WTC11 (cell line): Measurements from ENCODE around the gene MMP24. TPM values are rescaled to one million over a fixed set of nuclear protein-coding genes. Genes with fewer than 3 reads are reported as not detected.

Experiments
- ATAC-seq: fragments of 200-7000 bp; cut with Tn5 transposase; 2 replicates; pipeline ENCODE4 v1.10.0; 2021; ENCODE audit warnings: mild to moderate bottlenecking, moderate library complexity
- CTCF ChIA-PET: fragments of 300-600 bp; sonication (Branson Sonifier 250); formaldehyde crosslinking; loops from one replicate; lab custom pipeline; 2021; ENCODE audit warnings: antibody characterized with exemption; lab: Charles Lee
- POLR2A ChIA-PET: fragments of 350-600 bp; sonication (Branson Sonifier 250); formaldehyde crosslinking; loops from one replicate; lab custom pipeline; 2021; ENCODE audit warnings: antibody characterized with exemption; lab: Charles Lee
- DNase-seq: peaks from one replicate; pipeline ENCODE4 v3.0.0; 2021; ENCODE audit warnings: low spot score
- H3K27ac Mint-ChIP-seq: 2 replicates; pipeline ENCODE4 v1.8.0; 2021; ENCODE audit warnings: mixed read lengths
- H3K27me3 Mint-ChIP-seq: 2 replicates; pipeline ENCODE4 v1.8.0; 2021; ENCODE audit warnings: low read depth, mild to moderate bottlenecking, moderate library complexity, mixed read lengths
- H3K36me3 Mint-ChIP-seq: 2 replicates; pipeline ENCODE4 v1.8.0; 2021; ENCODE audit warnings: mixed read lengths
- H3K4me1 Mint-ChIP-seq: 2 replicates; pipeline ENCODE4 v1.8.0; 2022; ENCODE audit warnings: mixed read lengths
- H3K4me3 Mint-ChIP-seq: 2 replicates; pipeline ENCODE4 v1.8.0; 2021; ENCODE audit warnings: mild to moderate bottlenecking, moderate library complexity, mixed read lengths
- H3K9me3 Mint-ChIP-seq: 2 replicates; pipeline ENCODE4 v1.8.0; 2021; ENCODE audit warnings: mixed read lengths
- FOXK1 ChIP-seq: sonication (generic); formaldehyde crosslinking; IDR thresholded peaks from 2 replicates; pipeline ENCODE4 v1.8.0; 2022; ENCODE audit warnings: mild to moderate bottlenecking, moderate library complexity, missing genetic modification reagents
- GRHL2 ChIP-seq: fragments of 250-450 bp; sonication (Bioruptor Pico); IDR thresholded peaks from 2 replicates; pipeline ENCODE4 v1.8.0; 2022; ENCODE audit warnings: mild to moderate bottlenecking, moderate library complexity; ENCODE audit not compliant: insufficient replicate concordance, severe bottlenecking
- JUN ChIP-seq: sonication (generic); formaldehyde crosslinking; IDR thresholded peaks from 2 replicates; pipeline ENCODE4 v1.8.0; 2023; ENCODE audit warnings: mild to moderate bottlenecking, missing genetic modification reagents
- MXD4 ChIP-seq: fragments of 250-450 bp; sonication (Bioruptor Pico); IDR thresholded peaks from 2 replicates; pipeline ENCODE4 v1.8.0; 2021; ENCODE audit warnings: mild to moderate bottlenecking, moderate library complexity, borderline replicate concordance
- NFYB ChIP-seq: sonication (generic); formaldehyde crosslinking; conservative IDR thresholded peaks from 2 replicates; pipeline ENCODE4 v1.8.0; 2022; ENCODE audit warnings: low read depth, missing genetic modification reagents
- SMAD4 ChIP-seq: sonication (generic); formaldehyde crosslinking; IDR thresholded peaks from 2 replicates; pipeline ENCODE4 v1.8.0; 2022; ENCODE audit warnings: mild to moderate bottlenecking, missing genetic modification reagents
- SP1 ChIP-seq: sonication (generic); formaldehyde crosslinking; conservative IDR thresholded peaks from 2 replicates; pipeline ENCODE4 v1.8.1; 2022; ENCODE audit warnings: missing genetic modification reagents
- ZNF121 ChIP-seq: sonication (generic); formaldehyde crosslinking; IDR thresholded peaks from 2 replicates; pipeline ENCODE4 v1.8.0; 2023; ENCODE audit warnings: missing genetic modification reagents
- ZNF396 ChIP-seq: fragments of 250-450 bp; sonication (Bioruptor Pico); IDR thresholded peaks from 2 replicates; pipeline ENCODE4 v1.8.0; 2021; ENCODE audit warnings: mild to moderate bottlenecking, moderate library complexity, borderline replicate concordance
- ZNF423 ChIP-seq: fragments of 250-450 bp; sonication (Bioruptor Pico); IDR thresholded peaks from 2 replicates; pipeline ENCODE4 v2.1.2; 2022; ENCODE audit warnings: mild to moderate bottlenecking, moderate library complexity
- total RNA-seq: library from RNA; stranded (reverse); gene quantifications from 3 replicates; pipeline ENCODE4 v1.2.3, GENCODE V29; 2021
- TF ChIP-seq, protein P1 (sequence below): fragments of 250-450 bp; sonication (Bioruptor Pico); IDR thresholded peaks from 2 replicates; pipeline ENCODE4 v1.9.0; 2021; ENCODE audit warnings: mild to moderate bottlenecking
- TF ChIP-seq, protein P2 (sequence below): sonication (generic); formaldehyde crosslinking; conservative IDR thresholded peaks from 2 replicates; pipeline ENCODE4 v1.8.1; 2022; ENCODE audit warnings: mild to moderate bottlenecking, missing genetic modification reagents
- TF ChIP-seq, protein P3 (sequence below): sonication (generic); formaldehyde crosslinking; IDR thresholded peaks from 2 replicates; pipeline ENCODE4 v1.8.0; 2022; ENCODE audit warnings: missing genetic modification reagents
- TF ChIP-seq, protein P4 (sequence below): sonication (generic); formaldehyde crosslinking; IDR thresholded peaks from 2 replicates; pipeline ENCODE4 v1.8.0; 2022; ENCODE audit warnings: mild to moderate bottlenecking, missing genetic modification reagents
- TF ChIP-seq, protein P5 (sequence below): sonication (generic); formaldehyde crosslinking; IDR thresholded peaks from 2 replicates; pipeline ENCODE4 v1.8.1; 2023; ENCODE audit warnings: mild to moderate bottlenecking, missing genetic modification reagents
- TF ChIP-seq, protein P6 (sequence below): sonication (generic); formaldehyde crosslinking; IDR thresholded peaks from 2 replicates; pipeline ENCODE4 v1.8.1; 2023; ENCODE audit warnings: mild to moderate bottlenecking, missing genetic modification reagents, borderline replicate concordance
- TF ChIP-seq, protein P7 (sequence below): fragments of 200-600 bp; IDR thresholded peaks from 2 replicates; pipeline ENCODE4 v1.8.0; 2022; ENCODE audit warnings: antibody characterized with exemption
- TF ChIP-seq, protein P8 (sequence below): sonication (generic); formaldehyde crosslinking; IDR thresholded peaks from 2 replicates; pipeline ENCODE4 v1.8.0; 2022; ENCODE audit warnings: mild to moderate bottlenecking, missing genetic modification reagents
- TF ChIP-seq, protein P9 (sequence below): sonication (generic); formaldehyde crosslinking; IDR thresholded peaks from 2 replicates; pipeline ENCODE4 v1.8.1; 2022; ENCODE audit warnings: low read depth, mild to moderate bottlenecking, moderate library complexity, missing genetic modification reagents, borderline replicate concordance

MMP24 gene
- total RNA-seq, 1 experiment from 2014 or later: 16.8 TPM

DNA sequence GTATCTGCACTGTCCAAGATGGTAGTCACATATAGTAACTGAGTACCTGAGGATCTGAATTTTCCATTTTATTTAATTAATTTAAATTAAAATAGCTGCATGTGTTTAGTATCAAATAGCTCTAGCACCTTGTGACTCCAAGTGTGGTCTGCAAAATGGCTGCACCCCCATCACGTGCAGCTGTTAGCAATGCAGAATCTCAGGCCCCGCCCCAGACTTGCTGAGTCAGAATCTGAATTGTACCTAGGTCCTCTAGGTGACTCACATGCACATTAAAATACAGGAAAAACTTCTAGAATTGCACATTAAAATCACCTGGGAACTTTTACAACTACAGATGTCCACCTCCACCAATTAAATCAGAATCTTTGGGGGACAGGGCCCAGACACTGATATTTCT is 84.9 kb downstream of the MMP24 start:
- Mint-ChIP-seq H3K27ac (peak overlapping the region; percentile 35; the same call in 1 of the 2 replicates), H3K9me3 (no peaks in the 10 kb centered on the region), H3K4me3 (no peak overlapping the region), H3K36me3 (peaks cover 7% of the 10 kb centered on the region), H3K27me3 (no peaks in the 10 kb centered on the region), H3K4me1 (peaks cover 29% of the 10 kb centered on the region)
- TF ChIP-seq, protein P1, sequence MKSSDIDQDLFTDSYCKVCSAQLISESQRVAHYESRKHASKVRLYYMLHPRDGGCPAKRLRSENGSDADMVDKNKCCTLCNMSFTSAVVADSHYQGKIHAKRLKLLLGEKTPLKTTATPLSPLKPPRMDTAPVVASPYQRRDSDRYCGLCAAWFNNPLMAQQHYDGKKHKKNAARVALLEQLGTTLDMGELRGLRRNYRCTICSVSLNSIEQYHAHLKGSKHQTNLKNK (CRISPR knock-in tag): no peak
- TF ChIP-seq, protein P2, sequence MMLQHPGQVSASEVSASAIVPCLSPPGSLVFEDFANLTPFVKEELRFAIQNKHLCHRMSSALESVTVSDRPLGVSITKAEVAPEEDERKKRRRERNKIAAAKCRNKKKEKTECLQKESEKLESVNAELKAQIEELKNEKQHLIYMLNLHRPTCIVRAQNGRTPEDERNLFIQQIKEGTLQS (CRISPR knock-in tag): no peak
- TF ChIP-seq, protein P3, sequence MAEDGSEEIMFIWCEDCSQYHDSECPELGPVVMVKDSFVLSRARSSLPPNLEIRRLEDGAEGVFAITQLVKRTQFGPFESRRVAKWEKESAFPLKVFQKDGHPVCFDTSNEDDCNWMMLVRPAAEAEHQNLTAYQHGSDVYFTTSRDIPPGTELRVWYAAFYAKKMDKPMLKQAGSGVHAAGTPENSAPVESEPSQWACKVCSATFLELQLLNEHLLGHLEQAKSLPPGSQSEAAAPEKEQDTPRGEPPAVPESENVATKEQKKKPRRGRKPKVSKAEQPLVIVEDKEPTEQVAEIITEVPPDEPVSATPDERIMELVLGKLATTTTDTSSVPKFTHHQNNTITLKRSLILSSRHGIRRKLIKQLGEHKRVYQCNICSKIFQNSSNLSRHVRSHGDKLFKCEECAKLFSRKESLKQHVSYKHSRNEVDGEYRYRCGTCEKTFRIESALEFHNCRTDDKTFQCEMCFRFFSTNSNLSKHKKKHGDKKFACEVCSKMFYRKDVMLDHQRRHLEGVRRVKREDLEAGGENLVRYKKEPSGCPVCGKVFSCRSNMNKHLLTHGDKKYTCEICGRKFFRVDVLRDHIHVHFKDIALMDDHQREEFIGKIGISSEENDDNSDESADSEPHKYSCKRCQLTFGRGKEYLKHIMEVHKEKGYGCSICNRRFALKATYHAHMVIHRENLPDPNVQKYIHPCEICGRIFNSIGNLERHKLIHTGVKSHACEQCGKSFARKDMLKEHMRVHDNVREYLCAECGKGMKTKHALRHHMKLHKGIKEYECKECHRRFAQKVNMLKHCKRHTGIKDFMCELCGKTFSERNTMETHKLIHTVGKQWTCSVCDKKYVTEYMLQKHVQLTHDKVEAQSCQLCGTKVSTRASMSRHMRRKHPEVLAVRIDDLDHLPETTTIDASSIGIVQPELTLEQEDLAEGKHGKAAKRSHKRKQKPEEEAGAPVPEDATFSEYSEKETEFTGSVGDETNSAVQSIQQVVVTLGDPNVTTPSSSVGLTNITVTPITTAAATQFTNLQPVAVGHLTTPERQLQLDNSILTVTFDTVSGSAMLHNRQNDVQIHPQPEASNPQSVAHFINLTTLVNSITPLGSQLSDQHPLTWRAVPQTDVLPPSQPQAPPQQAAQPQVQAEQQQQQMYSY (CRISPR knock-in tag): no peak
- no peak for TF ChIP-seq ZNF396 (CRISPR knock-in tag)
- TF ChIP-seq, protein P4, sequence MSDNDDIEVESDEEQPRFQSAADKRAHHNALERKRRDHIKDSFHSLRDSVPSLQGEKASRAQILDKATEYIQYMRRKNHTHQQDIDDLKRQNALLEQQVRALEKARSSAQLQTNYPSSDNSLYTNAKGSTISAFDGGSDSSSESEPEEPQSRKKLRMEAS (CRISPR knock-in tag): no peak
- no peak for TF ChIP-seq SMAD4 (CRISPR knock-in tag)
- TF ChIP-seq, protein P5, sequence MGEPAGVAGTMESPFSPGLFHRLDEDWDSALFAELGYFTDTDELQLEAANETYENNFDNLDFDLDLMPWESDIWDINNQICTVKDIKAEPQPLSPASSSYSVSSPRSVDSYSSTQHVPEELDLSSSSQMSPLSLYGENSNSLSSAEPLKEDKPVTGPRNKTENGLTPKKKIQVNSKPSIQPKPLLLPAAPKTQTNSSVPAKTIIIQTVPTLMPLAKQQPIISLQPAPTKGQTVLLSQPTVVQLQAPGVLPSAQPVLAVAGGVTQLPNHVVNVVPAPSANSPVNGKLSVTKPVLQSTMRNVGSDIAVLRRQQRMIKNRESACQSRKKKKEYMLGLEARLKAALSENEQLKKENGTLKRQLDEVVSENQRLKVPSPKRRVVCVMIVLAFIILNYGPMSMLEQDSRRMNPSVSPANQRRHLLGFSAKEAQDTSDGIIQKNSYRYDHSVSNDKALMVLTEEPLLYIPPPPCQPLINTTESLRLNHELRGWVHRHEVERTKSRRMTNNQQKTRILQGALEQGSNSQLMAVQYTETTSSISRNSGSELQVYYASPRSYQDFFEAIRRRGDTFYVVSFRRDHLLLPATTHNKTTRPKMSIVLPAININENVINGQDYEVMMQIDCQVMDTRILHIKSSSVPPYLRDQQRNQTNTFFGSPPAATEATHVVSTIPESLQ (CRISPR knock-in tag): no peak
- TF ChIP-seq, protein P6, sequence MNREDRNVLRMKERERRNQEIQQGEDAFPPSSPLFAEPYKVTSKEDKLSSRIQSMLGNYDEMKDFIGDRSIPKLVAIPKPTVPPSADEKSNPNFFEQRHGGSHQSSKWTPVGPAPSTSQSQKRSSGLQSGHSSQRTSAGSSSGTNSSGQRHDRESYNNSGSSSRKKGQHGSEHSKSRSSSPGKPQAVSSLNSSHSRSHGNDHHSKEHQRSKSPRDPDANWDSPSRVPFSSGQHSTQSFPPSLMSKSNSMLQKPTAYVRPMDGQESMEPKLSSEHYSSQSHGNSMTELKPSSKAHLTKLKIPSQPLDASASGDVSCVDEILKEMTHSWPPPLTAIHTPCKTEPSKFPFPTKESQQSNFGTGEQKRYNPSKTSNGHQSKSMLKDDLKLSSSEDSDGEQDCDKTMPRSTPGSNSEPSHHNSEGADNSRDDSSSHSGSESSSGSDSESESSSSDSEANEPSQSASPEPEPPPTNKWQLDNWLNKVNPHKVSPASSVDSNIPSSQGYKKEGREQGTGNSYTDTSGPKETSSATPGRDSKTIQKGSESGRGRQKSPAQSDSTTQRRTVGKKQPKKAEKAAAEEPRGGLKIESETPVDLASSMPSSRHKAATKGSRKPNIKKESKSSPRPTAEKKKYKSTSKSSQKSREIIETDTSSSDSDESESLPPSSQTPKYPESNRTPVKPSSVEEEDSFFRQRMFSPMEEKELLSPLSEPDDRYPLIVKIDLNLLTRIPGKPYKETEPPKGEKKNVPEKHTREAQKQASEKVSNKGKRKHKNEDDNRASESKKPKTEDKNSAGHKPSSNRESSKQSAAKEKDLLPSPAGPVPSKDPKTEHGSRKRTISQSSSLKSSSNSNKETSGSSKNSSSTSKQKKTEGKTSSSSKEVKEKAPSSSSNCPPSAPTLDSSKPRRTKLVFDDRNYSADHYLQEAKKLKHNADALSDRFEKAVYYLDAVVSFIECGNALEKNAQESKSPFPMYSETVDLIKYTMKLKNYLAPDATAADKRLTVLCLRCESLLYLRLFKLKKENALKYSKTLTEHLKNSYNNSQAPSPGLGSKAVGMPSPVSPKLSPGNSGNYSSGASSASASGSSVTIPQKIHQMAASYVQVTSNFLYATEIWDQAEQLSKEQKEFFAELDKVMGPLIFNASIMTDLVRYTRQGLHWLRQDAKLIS: no peak
- no peak for TF ChIP-seq GRHL2
- no peak for TF ChIP-seq JUN (CRISPR knock-in tag)
- TF ChIP-seq, protein P7, sequence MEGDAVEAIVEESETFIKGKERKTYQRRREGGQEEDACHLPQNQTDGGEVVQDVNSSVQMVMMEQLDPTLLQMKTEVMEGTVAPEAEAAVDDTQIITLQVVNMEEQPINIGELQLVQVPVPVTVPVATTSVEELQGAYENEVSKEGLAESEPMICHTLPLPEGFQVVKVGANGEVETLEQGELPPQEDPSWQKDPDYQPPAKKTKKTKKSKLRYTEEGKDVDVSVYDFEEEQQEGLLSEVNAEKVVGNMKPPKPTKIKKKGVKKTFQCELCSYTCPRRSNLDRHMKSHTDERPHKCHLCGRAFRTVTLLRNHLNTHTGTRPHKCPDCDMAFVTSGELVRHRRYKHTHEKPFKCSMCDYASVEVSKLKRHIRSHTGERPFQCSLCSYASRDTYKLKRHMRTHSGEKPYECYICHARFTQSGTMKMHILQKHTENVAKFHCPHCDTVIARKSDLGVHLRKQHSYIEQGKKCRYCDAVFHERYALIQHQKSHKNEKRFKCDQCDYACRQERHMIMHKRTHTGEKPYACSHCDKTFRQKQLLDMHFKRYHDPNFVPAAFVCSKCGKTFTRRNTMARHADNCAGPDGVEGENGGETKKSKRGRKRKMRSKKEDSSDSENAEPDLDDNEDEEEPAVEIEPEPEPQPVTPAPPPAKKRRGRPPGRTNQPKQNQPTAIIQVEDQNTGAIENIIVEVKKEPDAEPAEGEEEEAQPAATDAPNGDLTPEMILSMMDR: no peak
- TF ChIP-seq NFYB (CRISPR knock-in tag): no peak
- no peak for TF ChIP-seq ZNF423
- no peak for TF ChIP-seq MXD4 (CRISPR knock-in tag)
- no peak for TF ChIP-seq SP1 (CRISPR knock-in tag)
- TF ChIP-seq ZNF121 (CRISPR knock-in tag): no peak
- TF ChIP-seq, protein P8, sequence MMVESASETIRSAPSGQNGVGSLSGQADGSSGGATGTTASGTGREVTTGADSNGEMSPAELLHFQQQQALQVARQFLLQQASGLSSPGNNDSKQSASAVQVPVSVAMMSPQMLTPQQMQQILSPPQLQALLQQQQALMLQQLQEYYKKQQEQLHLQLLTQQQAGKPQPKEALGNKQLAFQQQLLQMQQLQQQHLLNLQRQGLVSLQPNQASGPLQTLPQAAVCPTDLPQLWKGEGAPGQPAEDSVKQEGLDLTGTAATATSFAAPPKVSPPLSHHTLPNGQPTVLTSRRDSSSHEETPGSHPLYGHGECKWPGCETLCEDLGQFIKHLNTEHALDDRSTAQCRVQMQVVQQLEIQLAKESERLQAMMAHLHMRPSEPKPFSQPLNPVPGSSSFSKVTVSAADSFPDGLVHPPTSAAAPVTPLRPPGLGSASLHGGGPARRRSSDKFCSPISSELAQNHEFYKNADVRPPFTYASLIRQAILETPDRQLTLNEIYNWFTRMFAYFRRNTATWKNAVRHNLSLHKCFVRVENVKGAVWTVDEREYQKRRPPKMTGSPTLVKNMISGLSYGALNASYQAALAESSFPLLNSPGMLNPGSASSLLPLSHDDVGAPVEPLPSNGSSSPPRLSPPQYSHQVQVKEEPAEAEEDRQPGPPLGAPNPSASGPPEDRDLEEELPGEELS (CRISPR knock-in tag): no peak
- TF ChIP-seq, protein P9, sequence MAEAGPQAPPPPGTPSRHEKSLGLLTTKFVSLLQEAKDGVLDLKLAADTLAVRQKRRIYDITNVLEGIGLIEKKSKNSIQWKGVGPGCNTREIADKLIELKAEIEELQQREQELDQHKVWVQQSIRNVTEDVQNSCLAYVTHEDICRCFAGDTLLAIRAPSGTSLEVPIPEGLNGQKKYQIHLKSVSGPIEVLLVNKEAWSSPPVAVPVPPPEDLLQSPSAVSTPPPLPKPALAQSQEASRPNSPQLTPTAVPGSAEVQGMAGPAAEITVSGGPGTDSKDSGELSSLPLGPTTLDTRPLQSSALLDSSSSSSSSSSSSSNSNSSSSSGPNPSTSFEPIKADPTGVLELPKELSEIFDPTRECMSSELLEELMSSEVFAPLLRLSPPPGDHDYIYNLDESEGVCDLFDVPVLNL (CRISPR knock-in tag): no peak
- no peak for TF ChIP-seq FOXK1 (CRISPR knock-in tag)
- DNase-seq: no peak
- ATAC-seq: no peak
- ChIA-PET CTCF (interaction anchor here (8.0 kb wide), 1 partner anchor 20 kb away, joined by 102 read pairs; no protein-coding TSS in a partner anchor), POLR2A (no interaction called here)
